ENCODE results near the gene ZBTB24. TPM values are rescaled to one million over a fixed set of nuclear protein-coding genes. Genes with fewer than 3 reads are reported as not detected.
A peak's percentile ranks its signal among the peaks of the same experiment; 100 is the strongest.

The ZBTB24 gene
- total and polyA plus RNA-seq, 2 donors: 9.2 TPM

DNA sequence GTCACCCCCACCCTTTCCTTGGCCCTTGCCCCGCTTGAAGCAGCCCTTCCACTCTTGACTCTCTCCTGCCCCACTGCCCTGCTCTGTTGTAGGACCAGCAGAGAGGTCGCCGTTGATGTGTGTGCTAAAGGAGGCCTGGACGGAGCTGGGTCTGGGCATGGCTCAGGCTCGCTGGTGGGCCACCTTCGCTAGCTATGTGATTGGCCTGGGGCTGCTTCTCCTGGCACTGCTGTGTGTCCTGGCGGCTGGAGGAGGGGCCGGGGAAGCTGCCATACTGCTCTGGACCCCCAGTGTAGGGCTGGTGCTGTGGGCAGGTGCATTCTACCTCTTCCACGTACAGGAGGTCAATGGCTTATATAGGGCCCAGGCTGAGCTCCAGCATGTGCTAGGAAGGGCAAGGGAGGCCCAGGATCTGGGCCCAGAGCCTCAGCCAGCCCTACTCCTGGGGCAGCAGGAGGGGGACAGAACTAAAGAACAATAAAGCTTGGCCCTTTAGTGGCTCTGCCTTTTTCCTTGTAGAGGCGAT, 39.5 kb downstream of the ZBTB24 start:
- no peak for DNase-seq (ENCODE audit: low read depth in 6 of 9, low spot score in 9 of 9)
- no peak overlapping the region for H3K4me3 ChIP-seq (ENCODE audit: low read length in 2 of 2)
- H3K36me3 ChIP-seq (ENCODE audit: control insufficient read depth in 2 of 2, insufficient read depth in 2 of 2, low read length in 1 of 2): peaks cover 51 to 59% of the 10 kb centered on the region in 2 donors
- H3K9me3 ChIP-seq (ENCODE audit: control insufficient read depth in 2 of 2, insufficient read depth in 1 of 2, low read length in 1 of 2): peaks cover 1 to 4% of the 10 kb centered on the region in 2 donors
- H3K4me1 ChIP-seq (ENCODE audit: control insufficient read depth in 2 of 2, insufficient read depth in 2 of 2, low read length in 2 of 2): peaks cover 16 to 28% of the 10 kb centered on the region in 2 donors
- H3K27ac ChIP-seq (ENCODE audit: low read depth in 1 of 2, low read length in 1 of 2): no peak overlapping the region
- H3K27me3 ChIP-seq (ENCODE audit: control insufficient read depth in 2 of 2, insufficient read depth in 1 of 2, low read length in 1 of 2): peaks cover 0 to 2% of the 10 kb centered on the region in 2 donors
- 97% methylated on average over 10 of the region's 10 CpGs for WGBS

- peaks cover 0 to 2% of the 10 kb centered on the region in 2 donors for H3K27me3 ChIP-seq (ENCODE audit: control insufficient read depth in 2 of 2, insufficient read depth in 1 of 2, low read length in 1 of 2)
- no peak overlapping the region for H3K27ac ChIP-seq (ENCODE audit: low read depth in 1 of 2, low read length in 1 of 2)
- no peak for DNase-seq (ENCODE audit: low read depth in 6 of 9, low spot score in 9 of 9)
- H3K9me3 ChIP-seq (ENCODE audit: control insufficient read depth in 2 of 2, insufficient read depth in 1 of 2, low read length in 1 of 2): peaks cover 0 to 4% of the 10 kb centered on the region in 2 donors
- 98% methylated on average over 6 of the region's 6 CpGs for WGBS
- peaks cover 51% of the 10 kb centered on the region in 2 donors for H3K36me3 ChIP-seq (ENCODE audit: control insufficient read depth in 2 of 2, insufficient read depth in 2 of 2, low read length in 1 of 2)
- peaks cover 16 to 28% of the 10 kb centered on the region in 2 donors for H3K4me1 ChIP-seq (ENCODE audit: control insufficient read depth in 2 of 2, insufficient read depth in 2 of 2, low read length in 2 of 2)
- no peak overlapping the region for H3K4me3 ChIP-seq (ENCODE audit: low read length in 2 of 2)
Observed at GRCh38 chr6:109442393-109442924, 40.6 kb downstream of the ZBTB24 start.

- peaks cover 0 to 4% of the 10 kb centered on the region in 2 donors for H3K9me3 ChIP-seq (ENCODE audit: control insufficient read depth in 2 of 2, insufficient read depth in 1 of 2, low read length in 1 of 2)
- H3K27me3 ChIP-seq (ENCODE audit: control insufficient read depth in 2 of 2, insufficient read depth in 1 of 2, low read length in 1 of 2): peaks cover 0 to 2% of the 10 kb centered on the region in 2 donors
- 1% methylated on average over 31 of the region's 31 CpGs for WGBS
- peak overlapping the region; percentile 56 to 82 for H3K27ac ChIP-seq (ENCODE audit: low read depth in 1 of 2, low read length in 1 of 2)
- peaks cover 16 to 28% of the 10 kb centered on the region in 2 donors for H3K4me1 ChIP-seq (ENCODE audit: control insufficient read depth in 2 of 2, insufficient read depth in 2 of 2, low read length in 2 of 2)
- peak in 5 of 9 donors; percentile 29 to 68 (median 37) for DNase-seq (ENCODE audit: low read depth in 6 of 9, low spot score in 9 of 9)
- peak overlapping the region; percentile 63 to 85 for H3K4me3 ChIP-seq (ENCODE audit: low read length in 2 of 2)
- H3K36me3 ChIP-seq (ENCODE audit: control insufficient read depth in 2 of 2, insufficient read depth in 2 of 2, low read length in 1 of 2): peaks cover 40% of the 10 kb centered on the region in 2 donors
Observed at GRCh38 chr6:109441069-109441816, 41.8 kb downstream of the ZBTB24 start.

- H3K27me3 ChIP-seq (ENCODE audit: control insufficient read depth in 2 of 2, insufficient read depth in 1 of 2, low read length in 1 of 2): peaks cover 0 to 2% of the 10 kb centered on the region in 2 donors
- under 1% methylated on average over 102 of the region's 102 CpGs for WGBS
- peaks cover 32% of the 10 kb centered on the region in 2 donors for H3K36me3 ChIP-seq (ENCODE audit: control insufficient read depth in 2 of 2, insufficient read depth in 2 of 2, low read length in 1 of 2)
- peaks cover 16 to 28% of the 10 kb centered on the region in 2 donors for H3K4me1 ChIP-seq (ENCODE audit: control insufficient read depth in 2 of 2, insufficient read depth in 2 of 2, low read length in 2 of 2)
- H3K4me3 ChIP-seq (ENCODE audit: low read length in 2 of 2): peak within 1 kb of the TSS; percentile 63 to 85
- H3K27ac ChIP-seq (ENCODE audit: low read depth in 1 of 2, low read length in 1 of 2): peak within 1 kb of the TSS; percentile 56 to 82
- no peaks in the 10 kb centered on the region for H3K9me3 ChIP-seq (ENCODE audit: control insufficient read depth in 2 of 2, insufficient read depth in 1 of 2, low read length in 1 of 2)
- peak in 7 of 9 donors; percentile 63 to 89 (median 74) for DNase-seq (ENCODE audit: low read depth in 6 of 9, low spot score in 9 of 9)
Observed at GRCh38 chr6:109440331-109441068, 42.5 kb downstream of the ZBTB24 start, which contains the start of the genes PPIL6 and SMPD2. Gene PPIL6, minus strand, starts transcription at chr6:109440628. Its CDS starts 38 bp downstream, at chr6:109440590. Gene SMPD2, plus strand, starts transcription at chr6:109440724. Its CDS starts 398 bp downstream, at chr6:109441122.

GRCh38 chr6:109436041-109436440, 47.0 kb downstream of the ZBTB24 start:
- no peaks in the 10 kb centered on the region for H3K9me3 ChIP-seq (ENCODE audit: control insufficient read depth in 2 of 2, insufficient read depth in 1 of 2, low read length in 1 of 2)
- no peak overlapping the region for H3K27ac ChIP-seq (ENCODE audit: low read depth in 1 of 2, low read length in 1 of 2)
- DNase-seq (ENCODE audit: low read depth in 6 of 9, low spot score in 9 of 9): no peak
- no peak overlapping the region for H3K4me3 ChIP-seq (ENCODE audit: low read length in 2 of 2)
- no peaks in the 10 kb centered on the region for H3K36me3 ChIP-seq (ENCODE audit: control insufficient read depth in 2 of 2, insufficient read depth in 2 of 2, low read length in 1 of 2)
- H3K27me3 ChIP-seq (ENCODE audit: control insufficient read depth in 2 of 2, insufficient read depth in 1 of 2, low read length in 1 of 2): peaks cover 0 to 2% of the 10 kb centered on the region in 2 donors
- WGBS: 97% methylated on average over 5 of the region's 5 CpGs
- H3K4me1 ChIP-seq (ENCODE audit: control insufficient read depth in 2 of 2, insufficient read depth in 2 of 2, low read length in 2 of 2): peaks cover 6 to 11% of the 10 kb centered on the region in 2 donors

DNA sequence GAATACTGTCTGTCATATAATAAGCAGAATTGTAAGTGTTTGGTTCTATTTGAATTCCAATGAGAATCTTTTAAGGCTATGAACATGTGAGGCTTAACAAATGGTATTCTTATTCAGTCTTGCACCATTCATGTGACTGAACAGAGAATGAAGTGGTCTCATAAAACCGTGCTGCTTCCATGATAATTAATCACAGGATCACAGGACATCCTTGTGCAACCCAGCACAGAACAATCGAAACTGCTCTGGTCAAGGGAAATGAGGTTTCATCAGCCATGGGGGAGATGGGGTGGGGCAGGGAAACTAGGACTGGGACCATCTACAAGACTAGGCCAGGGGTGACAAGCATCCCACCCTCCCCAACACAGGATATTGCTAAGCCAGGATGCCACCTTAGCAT, 48.6 kb downstream of the ZBTB24 start:
- H3K4me3 ChIP-seq (ENCODE audit: low read length in 2 of 2): no peak overlapping the region

DNA sequence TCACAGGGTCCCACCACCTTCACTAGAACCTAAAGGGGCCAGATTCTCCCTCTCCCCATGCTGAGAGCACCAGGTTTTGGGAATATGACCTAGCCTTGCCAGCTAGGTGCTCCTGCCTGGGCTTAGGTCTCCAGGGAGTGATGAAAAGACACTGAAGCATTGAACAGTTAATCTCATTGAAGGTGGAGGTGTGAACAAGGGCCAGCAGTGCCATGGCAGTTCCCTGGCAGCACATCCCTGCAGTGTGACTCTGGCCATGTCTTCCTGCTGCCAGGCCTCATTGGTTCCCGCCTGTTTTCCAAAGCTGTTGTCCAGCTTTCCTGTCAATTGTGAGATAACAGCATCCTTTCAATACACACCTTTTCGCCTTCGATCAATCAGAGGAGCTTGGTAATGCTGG, 53.5 kb downstream of the ZBTB24 start:
- Histone ChIP-seq H3K27me3 (ENCODE audit: control insufficient read depth in 2 of 2, insufficient read depth in 1 of 2, low read length in 1 of 2) (no peaks in the 10 kb centered on the region), H3K36me3 (ENCODE audit: control insufficient read depth in 2 of 2, insufficient read depth in 2 of 2, low read length in 1 of 2) (no peaks in the 10 kb centered on the region), H3K27ac (ENCODE audit: low read depth in 1 of 2, low read length in 1 of 2) (no peak overlapping the region), H3K4me3 (ENCODE audit: low read length in 2 of 2) (no peak overlapping the region), H3K9me3 (ENCODE audit: control insufficient read depth in 2 of 2, insufficient read depth in 1 of 2, low read length in 1 of 2) (no peaks in the 10 kb centered on the region), H3K4me1 (ENCODE audit: control insufficient read depth in 2 of 2, insufficient read depth in 2 of 2, low read length in 2 of 2) (no peaks in the 10 kb centered on the region)
- WGBS: 100% methylated on average over 3 of the region's 3 CpGs
- no peak for DNase-seq (ENCODE audit: low read depth in 6 of 9, low spot score in 9 of 9)

More for the DNA sequence above, 48.6 kb downstream of the ZBTB24 start:
- no peak overlapping the region for H3K27ac ChIP-seq (ENCODE audit: low read depth in 1 of 2, low read length in 1 of 2)
- no peaks in the 10 kb centered on the region for H3K9me3 ChIP-seq (ENCODE audit: control insufficient read depth in 2 of 2, insufficient read depth in 1 of 2, low read length in 1 of 2)
- H3K4me1 ChIP-seq (ENCODE audit: control insufficient read depth in 2 of 2, insufficient read depth in 2 of 2, low read length in 2 of 2): peaks cover 0 to 3% of the 10 kb centered on the region in 2 donors
- no peaks in the 10 kb centered on the region for H3K36me3 ChIP-seq (ENCODE audit: control insufficient read depth in 2 of 2, insufficient read depth in 2 of 2, low read length in 1 of 2)
- 92% methylated on average over 2 of the region's 2 CpGs for WGBS
- no peaks in the 10 kb centered on the region for H3K27me3 ChIP-seq (ENCODE audit: control insufficient read depth in 2 of 2, insufficient read depth in 1 of 2, low read length in 1 of 2)
- DNase-seq (ENCODE audit: low read depth in 6 of 9, low spot score in 9 of 9): no peak

GRCh38 chr6:109428889-109429477, 54.0 kb downstream of the ZBTB24 start:
- Histone ChIP-seq H3K27me3 (ENCODE audit: control insufficient read depth in 2 of 2, insufficient read depth in 1 of 2, low read length in 1 of 2) (no peaks in the 10 kb centered on the region), H3K9me3 (ENCODE audit: control insufficient read depth in 2 of 2, insufficient read depth in 1 of 2, low read length in 1 of 2) (no peaks in the 10 kb centered on the region), H3K36me3 (ENCODE audit: control insufficient read depth in 2 of 2, insufficient read depth in 2 of 2, low read length in 1 of 2) (no peaks in the 10 kb centered on the region), H3K27ac (ENCODE audit: low read depth in 1 of 2, low read length in 1 of 2) (no peak overlapping the region), H3K4me3 (ENCODE audit: low read length in 2 of 2) (no peak overlapping the region), H3K4me1 (ENCODE audit: control insufficient read depth in 2 of 2, insufficient read depth in 2 of 2, low read length in 2 of 2) (no peaks in the 10 kb centered on the region)
- 92% methylated on average over 7 of the region's 7 CpGs for WGBS
- DNase-seq (ENCODE audit: low read depth in 6 of 9, low spot score in 9 of 9): no peak
